SHP77 (cell line): ENCODE measurements around the gene MACO1.
"Not testable (repeated sequence)": the region's sequence is repeated elsewhere in the genome, so short reads cannot be mapped to it uniquely, and the experiment has no call there.

Experiments used
- DNase-seq, 2 experiments: peaks; one replicate each; lab custom pipeline; 2025; lab: John Stamatoyannopoulos, UW

MACO1 gene

DNA sequence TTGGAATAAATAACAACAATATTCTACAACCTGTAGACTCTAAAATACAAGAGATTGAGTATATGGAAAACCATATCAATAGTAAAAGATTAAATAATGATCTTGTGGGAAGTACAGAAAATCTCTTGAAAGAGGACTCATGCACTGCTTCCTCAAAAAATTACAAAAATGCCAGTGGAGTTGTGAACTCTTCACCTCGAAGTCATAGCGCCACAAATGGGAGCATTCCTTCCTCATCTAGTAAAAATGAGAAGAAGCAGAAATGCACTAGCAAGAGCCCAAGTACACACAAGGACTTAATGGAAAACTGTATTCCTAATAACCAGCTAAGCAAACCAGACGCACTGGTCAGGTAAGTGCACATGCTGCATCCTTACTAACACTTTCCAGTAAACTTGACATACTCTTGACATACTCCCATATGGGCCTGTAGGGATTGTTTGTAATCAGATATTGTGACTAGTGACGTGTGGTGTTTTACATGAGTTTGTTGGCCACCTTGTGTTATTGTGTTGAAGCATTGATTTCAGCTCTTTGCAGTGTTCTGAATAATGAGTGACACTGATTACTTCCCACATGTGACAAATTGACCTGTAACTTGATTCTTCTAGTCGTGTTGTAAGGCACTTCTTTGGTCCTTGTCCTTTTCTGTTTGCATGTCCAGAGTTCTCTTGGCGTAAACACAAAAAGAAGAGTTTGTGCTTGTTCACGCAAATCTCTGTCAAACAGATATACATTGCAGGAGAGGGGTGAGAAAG, 28.0 kb downstream of the MACO1 start:
- no peak for DNase-seq

- no peak for DNase-seq
Measured at GRCh38 chr1:25460020-25460419, 29.3 kb downstream of the MACO1 start.

GRCh38 chr1:25460816-25461215, 30.1 kb downstream of the MACO1 start:
- not testable (repeated sequence) for DNase-seq

GRCh38 chr1:25461849-25462248, 31.2 kb downstream of the MACO1 start:
- DNase-seq: no peak

GRCh38 chr1:25462732-25463131, 32.0 kb downstream of the MACO1 start:
- DNase-seq: no peak

- DNase-seq: no peak
Measured at GRCh38 chr1:25467193-25467592, 36.5 kb downstream of the MACO1 start.

DNA sequence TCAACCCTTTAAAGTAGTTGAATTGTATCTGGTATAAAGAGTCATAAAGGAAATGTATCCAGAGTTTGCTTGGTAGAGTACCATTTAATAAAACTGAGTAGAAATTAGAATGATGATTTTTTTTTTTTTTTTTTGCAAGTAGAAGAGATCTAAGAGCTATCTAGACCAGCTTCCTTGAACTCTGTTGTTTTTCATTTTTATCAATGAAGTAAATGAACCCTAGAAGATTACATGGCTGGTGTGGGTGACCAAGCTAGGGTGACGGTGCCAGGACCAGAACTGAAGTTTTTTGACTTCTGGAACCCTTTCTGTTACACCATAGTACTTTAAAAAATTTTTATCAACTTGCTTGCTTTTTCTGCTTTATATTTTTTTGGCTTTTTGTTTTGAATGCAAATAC, 36.9 kb downstream of the MACO1 start:
- DNase-seq: no peak

GRCh38 chr1:25468033-25468432, 37.3 kb downstream of the MACO1 start:
- no peak for DNase-seq

DNA sequence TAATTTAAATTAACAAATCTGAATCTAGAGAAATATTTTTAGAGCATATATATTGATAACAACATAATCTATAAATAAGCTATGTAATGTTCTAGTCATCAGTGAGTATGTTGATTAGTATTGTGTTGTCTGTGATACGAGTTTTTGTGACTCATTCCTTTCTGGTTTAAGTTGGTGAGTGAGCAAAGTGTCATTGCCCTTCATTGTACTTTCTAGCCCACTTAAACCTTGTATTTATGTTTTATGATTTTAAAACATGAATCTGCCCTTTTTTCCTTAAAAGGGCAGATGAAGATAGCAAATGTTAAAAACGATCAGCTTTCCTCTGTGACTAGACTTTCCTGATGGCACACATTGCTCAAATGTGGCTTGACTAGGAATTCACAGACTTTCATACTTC, 38.5 kb downstream of the MACO1 start:
- no peak for DNase-seq

DNA sequence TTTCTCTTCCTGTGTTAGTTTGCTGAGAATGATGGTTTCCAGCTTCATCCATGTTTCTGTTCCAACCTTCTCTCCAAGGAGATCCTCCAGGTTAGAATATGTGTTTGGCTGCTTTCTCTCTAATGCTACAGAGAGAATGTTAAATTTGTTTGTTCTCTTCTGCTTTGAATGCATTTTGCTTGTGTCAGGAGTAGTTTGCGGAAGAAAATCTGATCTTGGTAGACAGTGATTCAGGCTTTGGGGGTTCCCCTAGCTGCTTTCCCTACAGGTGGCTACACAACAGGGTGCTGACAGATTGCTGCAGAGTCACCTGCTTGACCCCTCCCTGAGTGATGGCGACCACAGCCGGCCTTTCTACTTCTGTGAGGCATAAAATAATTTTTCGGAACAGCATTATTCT, 41.8 kb downstream of the MACO1 start:
- DNase-seq: no peak

DNA sequence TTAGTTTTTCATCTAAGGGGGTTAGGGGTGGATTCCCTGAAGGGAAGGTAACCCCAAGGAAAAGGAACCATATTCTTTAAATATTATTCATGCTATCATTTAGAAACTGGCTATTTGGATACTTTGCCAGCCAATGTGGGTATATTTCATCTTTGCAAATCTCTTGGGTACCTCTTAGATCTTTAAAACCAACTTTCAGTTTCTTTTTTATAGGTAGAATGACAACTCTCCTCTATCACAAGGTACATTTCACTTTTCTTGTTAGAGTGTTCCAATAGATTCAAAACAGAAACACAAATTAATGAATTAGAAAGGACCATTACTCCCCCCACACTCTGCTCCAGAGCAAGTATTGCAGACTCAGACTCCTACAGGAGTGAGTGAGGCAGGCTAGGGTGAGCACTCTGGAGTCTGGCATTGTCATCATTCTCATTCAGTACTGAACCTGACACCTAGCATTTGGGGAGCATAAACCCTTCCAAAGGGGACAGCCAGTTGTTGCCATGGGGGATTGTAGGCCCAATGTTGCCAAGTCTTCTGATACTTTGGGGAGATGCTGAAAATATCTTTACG, 43.0 kb downstream of the MACO1 start:
- DNase-seq: no peak

GRCh38 chr1:25474439-25475047, 43.8 kb downstream of the MACO1 start:
- no peak for DNase-seq

- DNase-seq: no peak
Measured at GRCh38 chr1:25476186-25477097, 45.7 kb downstream of the MACO1 start.

DNA sequence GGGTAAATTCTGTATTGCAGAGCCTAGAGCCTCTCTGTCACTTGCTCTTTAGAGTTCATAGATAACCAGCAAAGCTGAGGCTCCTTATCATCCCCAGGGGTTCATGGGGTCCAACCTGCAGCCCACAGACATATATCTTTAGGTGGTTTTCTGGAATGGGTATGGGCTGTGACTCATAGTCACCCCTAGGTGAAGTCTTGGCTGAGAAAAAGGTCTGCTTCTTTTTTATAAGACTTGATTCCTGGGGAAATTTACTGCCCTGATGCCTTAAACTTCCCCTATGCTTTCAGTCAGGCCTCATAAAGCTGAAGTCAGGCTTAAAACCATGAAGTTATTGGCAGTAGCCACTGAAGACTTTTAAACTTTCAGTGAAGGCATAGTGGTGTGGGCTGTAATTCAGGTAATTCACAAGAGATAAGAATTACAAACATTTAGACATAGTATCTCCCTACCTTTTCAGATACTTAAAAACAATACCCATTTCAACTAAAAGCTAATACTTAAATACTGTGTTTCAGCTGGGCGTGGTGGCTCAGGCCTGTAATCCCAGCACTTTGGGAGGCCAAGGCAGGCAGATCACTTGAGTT, 46.8 kb downstream of the MACO1 start:
- no peak for DNase-seq

DNA sequence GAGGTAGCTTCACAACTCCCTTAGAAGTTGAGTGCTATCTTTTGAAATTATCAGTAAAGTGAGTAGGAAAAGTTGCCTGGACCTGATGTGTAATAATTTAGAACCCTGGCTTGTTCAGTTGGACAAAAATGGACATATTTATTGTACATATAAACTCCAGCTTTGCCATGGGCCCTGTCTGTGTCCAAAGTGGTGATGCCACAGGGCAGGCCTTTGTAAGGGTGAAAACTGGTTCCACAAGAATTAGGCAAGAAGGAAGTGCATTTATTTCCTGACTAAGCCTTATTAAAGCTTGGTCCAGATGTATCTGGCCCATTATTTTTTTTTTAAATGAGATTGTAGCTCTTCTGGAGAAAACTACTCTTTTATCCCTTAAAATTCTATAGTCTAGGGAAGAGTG, 47.9 kb downstream of the MACO1 start:
- no peak for DNase-seq

DNA sequence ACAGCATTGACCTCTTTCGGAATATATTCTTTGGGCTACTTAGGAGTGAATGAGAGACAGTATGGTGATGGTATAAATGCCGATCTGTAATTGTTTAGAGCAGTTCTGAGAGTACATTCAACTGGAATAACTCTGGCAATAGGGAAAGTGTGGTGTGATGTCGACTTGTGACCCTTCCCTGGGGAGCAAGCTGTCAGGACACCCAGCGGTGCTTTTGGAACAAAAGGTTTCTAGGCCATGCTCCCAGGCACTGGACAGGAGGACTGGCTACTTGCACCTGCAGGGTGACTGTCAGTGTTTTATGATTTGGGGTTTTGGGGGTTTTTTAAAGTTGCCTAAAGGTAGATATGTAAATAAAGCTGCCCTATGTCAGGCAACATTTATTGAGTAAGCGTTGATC, 50.9 kb downstream of the MACO1 start:
- DNase-seq: no peak

- DNase-seq: no peak
Measured at GRCh38 chr1:25482211-25482610, 51.5 kb downstream of the MACO1 start.

- no peak for DNase-seq
Measured at GRCh38 chr1:25484096-25484495, 53.4 kb downstream of the MACO1 start.

- DNase-seq: no peak
Measured at GRCh38 chr1:25484533-25484932, 53.8 kb downstream of the MACO1 start.

- DNase-seq: no peak
Measured at GRCh38 chr1:25485536-25486411, 55.1 kb downstream of the MACO1 start.

DNA sequence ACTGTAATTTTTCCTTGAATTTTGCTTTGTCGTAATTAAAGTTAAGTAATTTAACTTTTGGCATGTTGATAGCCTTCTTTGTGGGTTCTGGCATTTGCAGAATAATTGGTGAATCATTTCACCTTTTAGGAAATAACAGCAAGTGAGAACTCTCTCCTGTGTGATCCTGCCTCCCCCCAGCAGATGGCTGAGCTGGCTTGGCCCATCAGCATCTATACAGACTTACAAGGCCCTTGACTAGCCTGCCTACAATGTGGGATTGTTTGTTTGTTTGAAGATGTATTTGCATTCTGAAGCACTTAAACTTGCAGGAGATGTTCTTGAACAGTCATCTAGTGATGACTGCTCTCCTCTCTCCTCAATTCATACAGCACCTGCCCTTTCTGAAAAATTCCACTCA, 55.9 kb downstream of the MACO1 start:
- no peak for DNase-seq
